Stomach (tissue), 4 donors: ENCODE data around the gene NXN.

Experiments
- EP300 ChIP-seq: sonication (generic); formaldehyde crosslinking; IDR thresholded peaks from one replicate; pipeline ENCODE4 v1.6.1; 2017; ENCODE audit warnings: antibody characterized with exemption
- POLR2A ChIP-seq, 4 donors: fragments of 450-650 bp; IDR thresholded peaks; one replicate each; pipeline ENCODE4 v1.6.1; 2016; ENCODE audit warnings: antibody characterized with exemption in 4 of 4, control low read depth in 2 of 4, mild to moderate bottlenecking in 1 of 4, moderate library complexity in 1 of 4
- POLR2AphosphoS5 ChIP-seq, 3 donors: sonication (generic); formaldehyde crosslinking; IDR thresholded peaks; one replicate each; pipeline ENCODE4 v1.6.1; 2016; ENCODE audit warnings: antibody characterized with exemption in 3 of 3
- TF ChIP-seq, protein P1 (sequence below), 7 experiments: fragments of 450-650 bp in 4 of 7; fragments of 200-600 bp in 3 of 7; sonication (generic) in 3 of 7; IDR thresholded peaks; one replicate each; pipeline ENCODE4 v1.5.1; 2016 to 2019; ENCODE audit warnings: antibody characterized with exemption in 7 of 7, control low read depth in 2 of 7, mild to moderate bottlenecking in 1 of 7

DNA sequence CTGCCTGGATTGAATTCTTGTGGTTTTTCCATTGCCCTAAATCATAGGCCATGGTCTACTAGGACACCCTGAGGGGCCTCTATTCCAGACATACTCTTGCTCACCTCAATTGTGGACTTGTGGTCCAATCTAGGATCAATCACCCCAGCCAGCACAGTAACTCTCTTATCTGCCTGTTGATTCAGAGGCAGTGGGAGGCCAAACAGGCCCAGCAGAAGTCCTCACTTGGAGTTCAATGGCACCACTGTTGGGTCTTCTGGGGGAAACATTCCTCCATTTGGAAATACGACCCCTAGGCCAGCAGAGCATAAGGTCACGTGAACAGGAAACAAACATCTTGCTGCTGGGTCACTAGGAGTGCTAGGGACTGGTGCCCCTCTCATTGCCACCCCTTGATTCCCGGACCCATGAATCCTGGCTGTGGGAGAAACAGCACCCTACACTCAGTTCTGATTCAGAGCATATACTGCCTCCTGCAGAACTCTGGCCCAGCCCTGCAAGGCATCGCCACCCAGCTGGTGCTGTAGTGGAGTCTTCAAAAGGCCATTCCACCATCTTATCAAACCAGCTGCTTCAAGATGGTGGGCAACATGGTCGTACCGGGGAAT, 6.8 kb upstream of the NXN start:
- TF ChIP-seq, protein P1, sequence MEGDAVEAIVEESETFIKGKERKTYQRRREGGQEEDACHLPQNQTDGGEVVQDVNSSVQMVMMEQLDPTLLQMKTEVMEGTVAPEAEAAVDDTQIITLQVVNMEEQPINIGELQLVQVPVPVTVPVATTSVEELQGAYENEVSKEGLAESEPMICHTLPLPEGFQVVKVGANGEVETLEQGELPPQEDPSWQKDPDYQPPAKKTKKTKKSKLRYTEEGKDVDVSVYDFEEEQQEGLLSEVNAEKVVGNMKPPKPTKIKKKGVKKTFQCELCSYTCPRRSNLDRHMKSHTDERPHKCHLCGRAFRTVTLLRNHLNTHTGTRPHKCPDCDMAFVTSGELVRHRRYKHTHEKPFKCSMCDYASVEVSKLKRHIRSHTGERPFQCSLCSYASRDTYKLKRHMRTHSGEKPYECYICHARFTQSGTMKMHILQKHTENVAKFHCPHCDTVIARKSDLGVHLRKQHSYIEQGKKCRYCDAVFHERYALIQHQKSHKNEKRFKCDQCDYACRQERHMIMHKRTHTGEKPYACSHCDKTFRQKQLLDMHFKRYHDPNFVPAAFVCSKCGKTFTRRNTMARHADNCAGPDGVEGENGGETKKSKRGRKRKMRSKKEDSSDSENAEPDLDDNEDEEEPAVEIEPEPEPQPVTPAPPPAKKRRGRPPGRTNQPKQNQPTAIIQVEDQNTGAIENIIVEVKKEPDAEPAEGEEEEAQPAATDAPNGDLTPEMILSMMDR (IDR thresholded peaks at IDR 0.05): no peak
- no peak for TF ChIP-seq POLR2A (IDR thresholded peaks at IDR 0.05)
- TF ChIP-seq EP300: no peak
- TF ChIP-seq POLR2AphosphoS5 (IDR thresholded peaks at IDR 0.05): no peak
